Karpas-422 (cell line): ENCODE results near the gene TNNI3. TPM values are rescaled to one million over a fixed set of nuclear protein-coding genes. Genes with fewer than 3 reads are reported as not detected.

ENCODE experiments used
- DNase-seq: peaks from one replicate; pipeline ENCODE4 v3.0.0-alpha.2; 2015
- H2AFZ ChIP-seq: fragments of 200-600 bp; sonication (generic); 2 replicates; pipeline ENCODE4 v1.6.1; 2014; ENCODE audit warnings: antibody characterized with exemption, low read length, mixed read lengths
- H3K27ac ChIP-seq: fragments of 200-600 bp; sonication (generic); 2 replicates; pipeline ENCODE4 v1.5.1; 2014; ENCODE audit warnings: mild to moderate bottlenecking, low read length, moderate library complexity
- H3K27me3 ChIP-seq: fragments of 200-600 bp; sonication (generic); 2 replicates; pipeline ENCODE4 v1.6.1; 2014; ENCODE audit warnings: low read length, mixed read lengths
- H3K36me3 ChIP-seq: fragments of 200-600 bp; sonication (generic); 2 replicates; pipeline ENCODE4 v1.6.1; 2014; ENCODE audit warnings: low read length, mixed read lengths; ENCODE audit not compliant: insufficient read depth
- H3K4me1 ChIP-seq: fragments of 200-600 bp; sonication (generic); 2 replicates; pipeline ENCODE4 v1.6.1; 2014; ENCODE audit warnings: mild to moderate bottlenecking, low read length, mixed read lengths
- H3K4me2 ChIP-seq: fragments of 200-600 bp; sonication (generic); 2 replicates; pipeline ENCODE4 v1.6.1; 2014; ENCODE audit warnings: low read length, low read depth, mild to moderate bottlenecking; ENCODE audit not compliant: poor library complexity, severe bottlenecking
- H3K4me3 ChIP-seq: fragments of 200-600 bp; sonication (generic); 2 replicates; pipeline ENCODE4 v1.5.1; 2014; ENCODE audit warnings: mild to moderate bottlenecking, antibody characterized with exemption, low read length, mixed read lengths
- H3K79me2 ChIP-seq: fragments of 200-600 bp; sonication (generic); 2 replicates; pipeline ENCODE4 v1.6.1; 2014; ENCODE audit warnings: mild to moderate bottlenecking, low read length, mixed read lengths
- H3K9ac ChIP-seq: fragments of 200-600 bp; sonication (generic); 2 replicates; pipeline ENCODE4 v1.6.0; 2014; ENCODE audit warnings: low read length
- H3K9me2 ChIP-seq: fragments of 200-600 bp; sonication (generic), shearing (Covaris generic); replicated peaks from 2 replicates; pipeline ENCODE4 v1.6.0; 2014; ENCODE audit warnings: mild to moderate bottlenecking, low read length, moderate library complexity; ENCODE audit not compliant: insufficient read depth
- H3K9me3 ChIP-seq: fragments of 300-700, 200-600 bp; sonication (generic); 2 replicates; pipeline ENCODE4 v1.6.1; 2014; ENCODE audit warnings: low read length, mixed read lengths
- H4K20me1 ChIP-seq: fragments of 200-600 bp; sonication (generic); 2 replicates; pipeline ENCODE4 v1.6.1; 2014; ENCODE audit warnings: mild to moderate bottlenecking, antibody characterized with exemption, low read length, low read depth; ENCODE audit not compliant: insufficient read depth
- total RNA-seq: library from RNA; depleted of rRNA; stranded (reverse); fragments of >200 nt; shearing (Covaris generic); gene quantifications from 2 replicates; pipeline ENCODE4 v1.2.3, GENCODE V29; 2014; ENCODE audit warnings: low replicate concordance

The TNNI3 gene
- total RNA-seq, 1 experiment from 2014 or later: 0.93 TPM

GRCh38 chr19:55166530-55167268 is 9.2 kb upstream of the TNNI3 start, which contains the start of gene DNAAF3:
Gene DNAAF3, minus strand, starts transcription at chr19:55166613. Its CDS starts 200 bp downstream, at chr19:55166413.
- Histone ChIP-seq H3K4me3 (no peak within 1 kb of the TSS), H3K9me3 (no peaks in the 10 kb centered on the region), H3K79me2 (no peaks in the 10 kb centered on the region), H3K4me1 (no peaks in the 10 kb centered on the region), H3K4me2 (no peak within 1 kb of the TSS), H2AFZ (no peak within 1 kb of the TSS), H3K9ac (no peak within 1 kb of the TSS), H3K27ac (no peak within 1 kb of the TSS), H3K9me2 (no peaks in the 10 kb centered on the region), H3K27me3 (no peaks in the 10 kb centered on the region), H3K36me3 (no peaks in the 10 kb centered on the region), H4K20me1 (no peaks in the 10 kb centered on the region)
- peak; percentile 97 for DNase-seq

GRCh38 chr19:55165952-55166529 is 8.5 kb upstream of the TNNI3 start:
- no peaks in the 10 kb centered on the region for H3K36me3 ChIP-seq
- H2AFZ ChIP-seq: no peak overlapping the region
- no peaks in the 10 kb centered on the region for H3K4me1 ChIP-seq
- H3K9me3 ChIP-seq: no peaks in the 10 kb centered on the region
- H3K27me3 ChIP-seq: no peaks in the 10 kb centered on the region
- H3K4me2 ChIP-seq: no peak overlapping the region
- H3K9me2 ChIP-seq: no peaks in the 10 kb centered on the region
- peak; percentile 27 for DNase-seq
- H3K79me2 ChIP-seq: no peaks in the 10 kb centered on the region
- H3K27ac ChIP-seq: no peak overlapping the region
- H4K20me1 ChIP-seq: no peaks in the 10 kb centered on the region
- no peak overlapping the region for H3K4me3 ChIP-seq
- H3K9ac ChIP-seq: no peak overlapping the region

DNA sequence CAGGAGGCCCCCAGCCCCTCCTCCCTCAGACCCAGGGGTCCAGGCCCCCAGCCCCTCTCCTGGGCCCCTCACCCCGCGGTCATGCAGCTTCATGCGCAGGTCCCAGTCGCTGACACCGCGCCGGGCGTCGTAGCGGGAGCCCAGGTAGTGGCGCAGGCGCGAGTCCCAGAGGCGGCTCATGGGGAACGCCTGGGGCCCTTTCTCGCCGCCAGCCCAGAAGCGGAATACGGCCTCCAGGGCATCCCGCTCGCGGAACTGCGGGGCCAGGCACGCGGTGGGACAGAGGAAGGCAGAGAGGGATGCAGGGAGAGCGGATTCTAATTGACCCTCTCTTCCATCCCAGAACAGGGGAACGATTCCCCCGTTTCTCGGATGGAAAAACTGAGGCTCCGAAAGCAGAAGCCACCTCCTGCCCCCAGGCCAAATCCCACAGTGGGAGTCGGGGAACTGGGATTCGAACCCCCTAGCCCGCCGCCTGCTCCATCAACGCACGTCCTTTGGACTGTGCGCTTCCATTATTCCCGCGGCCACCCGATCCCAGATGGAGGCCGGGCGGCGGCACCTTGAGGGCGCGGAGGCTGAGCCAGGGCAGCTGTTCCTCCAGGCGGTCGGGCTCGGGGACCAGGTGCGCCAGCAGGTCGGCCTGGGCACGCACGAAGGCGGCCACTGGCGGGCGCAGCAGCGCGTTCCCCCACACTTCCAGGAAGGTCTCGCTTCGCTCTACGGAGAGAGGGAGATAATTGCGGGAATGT is 4.2 kb upstream of the TNNI3 start:
- H2AFZ ChIP-seq: no peak overlapping the region
- H3K36me3 ChIP-seq: no peaks in the 10 kb centered on the region
- H3K9ac ChIP-seq: no peak overlapping the region
- no peak overlapping the region for H3K4me3 ChIP-seq
- H3K9me3 ChIP-seq: no peaks in the 10 kb centered on the region
- H3K27me3 ChIP-seq: no peaks in the 10 kb centered on the region
- no peak overlapping the region for H3K27ac ChIP-seq
- H3K4me2 ChIP-seq: no peak overlapping the region
- H3K9me2 ChIP-seq: no peaks in the 10 kb centered on the region
- H3K79me2 ChIP-seq: no peaks in the 10 kb centered on the region
- DNase-seq: no peak
- no peaks in the 10 kb centered on the region; the same call in 1 of the 2 replicates for H3K4me1 ChIP-seq
- H4K20me1 ChIP-seq: no peaks in the 10 kb centered on the region

GRCh38 chr19:55160986-55161365 is 3.4 kb upstream of the TNNI3 start:
- H3K9me2 ChIP-seq: no peaks in the 10 kb centered on the region
- H3K9me3 ChIP-seq: no peaks in the 10 kb centered on the region
- H3K4me3 ChIP-seq: no peak overlapping the region
- no peaks in the 10 kb centered on the region for H4K20me1 ChIP-seq
- no peak overlapping the region for H3K4me2 ChIP-seq
- no peak overlapping the region for H2AFZ ChIP-seq
- H3K36me3 ChIP-seq: no peaks in the 10 kb centered on the region
- H3K4me1 ChIP-seq: no peaks in the 10 kb centered on the region; the same call in 1 of the 2 replicates
- no peak overlapping the region for H3K27ac ChIP-seq
- no peak for DNase-seq
- H3K9ac ChIP-seq: no peak overlapping the region
- H3K79me2 ChIP-seq: no peaks in the 10 kb centered on the region
- no peaks in the 10 kb centered on the region for H3K27me3 ChIP-seq

DNA sequence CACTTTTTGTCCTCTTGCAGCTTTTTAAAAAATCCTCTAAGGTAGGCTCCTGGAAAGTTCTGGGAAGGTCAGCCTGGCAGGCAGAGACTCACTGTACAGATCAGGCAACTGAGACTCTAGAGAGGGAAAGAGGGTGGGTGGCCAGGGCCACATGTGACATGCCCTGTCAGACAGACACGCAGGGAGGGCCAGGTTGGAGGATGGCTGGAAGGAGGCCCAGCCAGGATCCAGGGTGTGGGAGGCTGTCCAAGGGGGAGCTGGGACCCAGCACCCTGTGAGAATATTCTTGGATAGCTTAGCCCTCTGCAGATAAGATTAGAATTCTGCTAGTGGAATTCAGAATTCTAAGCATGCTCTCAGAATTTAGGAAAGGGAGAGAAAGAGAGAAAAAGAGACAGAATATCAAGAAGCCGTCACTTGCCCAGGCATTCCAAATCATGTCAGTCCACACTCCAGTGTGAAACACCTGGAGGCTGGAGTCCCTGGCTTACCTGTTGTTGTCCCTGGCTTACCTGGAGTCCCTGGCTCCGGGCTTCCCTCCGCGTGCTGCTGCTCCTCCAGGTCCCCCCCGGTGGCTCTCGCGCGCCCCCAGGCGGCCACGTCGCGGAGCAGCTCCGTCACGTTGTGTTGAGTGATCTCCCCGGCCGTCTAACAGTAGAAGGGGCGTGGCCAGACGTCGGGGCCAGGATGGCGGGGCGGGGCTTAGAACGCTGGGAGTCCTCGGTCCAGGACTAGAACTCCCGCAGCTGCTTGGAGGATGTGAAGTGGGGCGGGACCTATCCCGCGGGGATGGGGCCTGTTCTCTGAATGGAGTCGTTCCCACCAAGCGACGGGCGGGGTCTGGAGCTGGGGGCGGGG is 2.8 kb upstream of the TNNI3 start:
- Histone ChIP-seq H3K9me3 (no peaks in the 10 kb centered on the region), H3K4me1 (no peaks in the 10 kb centered on the region; the same call in 1 of the 2 replicates), H3K4me2 (peak overlapping the region; percentile 5), H2AFZ (no peak overlapping the region), H4K20me1 (no peaks in the 10 kb centered on the region), H3K79me2 (no peaks in the 10 kb centered on the region), H3K4me3 (no peak overlapping the region), H3K36me3 (no peaks in the 10 kb centered on the region), H3K9me2 (no peaks in the 10 kb centered on the region), H3K27ac (no peak overlapping the region), H3K9ac (peak overlapping the region; percentile 29), H3K27me3 (no peaks in the 10 kb centered on the region)
- DNase-seq: peak; percentile 99

DNA sequence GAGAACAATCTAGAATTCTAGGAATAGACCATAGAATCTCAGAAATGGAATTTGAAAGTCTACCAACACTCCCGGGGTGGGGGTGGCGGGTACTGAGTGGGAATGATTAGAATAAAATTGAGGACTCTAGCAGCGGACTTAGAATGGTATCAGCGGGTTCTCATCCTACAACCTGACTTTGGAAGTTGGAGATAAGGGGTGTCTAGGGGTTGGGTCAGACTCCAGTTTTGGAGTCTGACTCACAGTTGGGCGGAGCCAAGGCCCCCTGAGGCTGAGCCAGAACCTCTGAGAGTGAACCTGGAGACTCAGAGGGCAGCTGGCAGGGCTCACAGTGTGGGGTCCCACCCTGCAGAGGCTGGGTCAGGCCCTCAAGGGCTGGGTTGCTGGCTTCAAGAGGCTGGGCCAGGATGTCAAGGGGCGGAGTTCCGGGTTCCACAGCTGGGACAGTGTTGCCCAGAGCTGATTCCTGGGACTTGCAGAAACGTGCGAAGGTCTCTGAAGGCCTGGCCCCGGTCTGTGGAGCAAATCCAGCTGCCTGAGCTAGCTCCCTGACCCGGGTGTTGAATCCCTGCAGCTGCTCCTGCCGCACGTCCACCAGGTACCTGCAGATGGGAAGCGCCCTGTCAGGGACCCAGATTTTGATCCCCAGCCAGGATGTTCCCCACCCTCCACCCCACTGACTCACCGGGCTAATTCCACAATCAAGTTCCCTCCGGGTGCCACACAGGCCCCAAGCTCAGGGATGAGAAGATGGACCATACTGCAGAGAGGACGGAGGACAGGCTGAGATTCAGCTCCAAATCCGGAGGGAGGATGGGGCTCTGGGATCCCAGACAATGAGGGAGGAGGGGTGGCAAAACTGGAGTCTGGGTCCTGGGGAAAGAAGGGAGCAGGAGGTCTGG is 1.6 kb upstream of the TNNI3 start:
- H4K20me1 ChIP-seq: no peaks in the 10 kb centered on the region

DNA sequence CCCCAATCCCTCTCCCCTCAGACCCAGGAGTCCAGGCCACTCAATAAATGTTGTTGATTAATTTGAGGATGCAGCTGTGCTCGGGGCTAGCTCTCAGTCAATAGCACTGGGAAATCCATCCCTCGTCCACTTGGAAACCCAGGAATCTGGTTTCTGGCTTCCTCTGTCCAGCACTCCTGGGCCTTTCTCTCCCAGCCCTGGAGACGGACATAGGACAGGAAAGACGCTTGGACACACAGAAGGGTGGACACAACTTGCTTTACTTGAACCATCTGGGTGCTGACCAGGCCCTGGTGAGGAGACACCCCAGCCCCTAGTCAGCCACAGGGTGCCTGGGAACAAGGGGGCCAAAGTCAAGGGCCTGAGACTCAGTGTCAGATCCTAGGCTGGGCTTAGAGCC is 891 bp upstream of the TNNI3 start:
- Histone ChIP-seq H3K4me2 (no peak overlapping the region), H3K27ac (no peak overlapping the region), H2AFZ (no peak overlapping the region), H3K36me3 (no peaks in the 10 kb centered on the region), H3K9me2 (no peaks in the 10 kb centered on the region), H3K4me3 (no peak overlapping the region), H3K27me3 (no peaks in the 10 kb centered on the region), H3K4me1 (no peaks in the 10 kb centered on the region; the same call in 1 of the 2 replicates), H3K9ac (no peak overlapping the region), H4K20me1 (no peaks in the 10 kb centered on the region), H3K9me3 (no peaks in the 10 kb centered on the region), H3K79me2 (no peaks in the 10 kb centered on the region)
- no peak for DNase-seq

More for the DNA sequence above, 1.6 kb upstream of the TNNI3 start:
- no peaks in the 10 kb centered on the region for H3K36me3 ChIP-seq
- no peak overlapping the region for H3K9ac ChIP-seq
- peak; percentile 70 for DNase-seq
- no peaks in the 10 kb centered on the region for H3K9me2 ChIP-seq
- H3K9me3 ChIP-seq: no peaks in the 10 kb centered on the region
- no peaks in the 10 kb centered on the region; the same call in 1 of the 2 replicates for H3K4me1 ChIP-seq
- no peak overlapping the region for H3K4me3 ChIP-seq
- H3K27me3 ChIP-seq: no peaks in the 10 kb centered on the region
- no peak overlapping the region for H2AFZ ChIP-seq
- H3K27ac ChIP-seq: no peak overlapping the region
- H3K4me2 ChIP-seq: no peak overlapping the region
- H3K79me2 ChIP-seq: no peaks in the 10 kb centered on the region
